GM23338 (cell line): ENCODE data around the gene WDR27. TPM values are rescaled to one million over a fixed set of nuclear protein-coding genes. Genes with fewer than 3 reads are reported as not detected.

Experiments
- ATAC-seq: fragments of 200-7000 bp; cut with Tn5 transposase; 3 replicates; pipeline ENCODE4 v1.9.1; 2020
- DNase-seq: peaks from one replicate; pipeline ENCODE4 v3.0.0-alpha.2; 2015; ENCODE audit warnings: low spot score
- H2AFZ ChIP-seq: fragments of 200-600 bp; sonication (generic); 2 replicates; pipeline ENCODE4 v1.8.0; 2016; ENCODE audit warnings: antibody characterized with exemption, mild to moderate bottlenecking, moderate library complexity
- H3F3A ChIP-seq: fragments of 200-600 bp; sonication (generic); replicated peaks from 2 replicates; pipeline ENCODE4 v1.8.0; 2017; ENCODE audit warnings: antibody characterized with exemption, mixed run types, low read depth
- H3K27ac ChIP-seq: fragments of 200-600 bp; sonication (generic); 2 replicates; pipeline ENCODE4 v1.6.1; 2016; ENCODE audit warnings: low read depth
- H3K27me3 ChIP-seq: fragments of 200-600 bp; sonication (generic); 2 replicates; pipeline ENCODE4 v1.8.0; 2016; ENCODE audit warnings: mild to moderate bottlenecking, mixed run types, moderate library complexity; ENCODE audit not compliant: insufficient read depth
- H3K36me3 ChIP-seq: fragments of 200-600 bp; sonication (generic); 2 replicates; pipeline ENCODE4 v1.8.0; 2016; ENCODE audit warnings: mild to moderate bottlenecking; ENCODE audit not compliant: insufficient read depth
- H3K4me1 ChIP-seq: fragments of 200-600 bp; sonication (generic); 2 replicates; pipeline ENCODE4 v1.8.0; 2016; ENCODE audit warnings: mild to moderate bottlenecking, moderate library complexity; ENCODE audit not compliant: insufficient read depth
- H3K4me2 ChIP-seq: fragments of 200-600 bp; sonication (generic); 2 replicates; pipeline ENCODE4 v1.7.1; 2017; ENCODE audit warnings: mixed run types
- H3K4me3 ChIP-seq: fragments of 200-600 bp; sonication (generic); 2 replicates; pipeline ENCODE4 v1.6.1; 2016; ENCODE audit warnings: mixed run types
- H3K79me2 ChIP-seq: fragments of 200-600 bp; sonication (generic); replicated peaks from 2 replicates; pipeline ENCODE4 v1.8.0; 2017; ENCODE audit warnings: mild to moderate bottlenecking; ENCODE audit not compliant: insufficient read depth
- H3K9me2 ChIP-seq: fragments of 200-600 bp; sonication (generic); 2 replicates; pipeline ENCODE4 v1.8.0; 2017; ENCODE audit not compliant: insufficient read depth
- H4K20me1 ChIP-seq: fragments of 200-600 bp; sonication (generic); replicated peaks from 2 replicates; pipeline ENCODE4 v1.8.0; 2017; ENCODE audit warnings: mild to moderate bottlenecking; ENCODE audit not compliant: insufficient read depth
- H3K27ac Mint-ChIP-seq: 2 replicates; pipeline ENCODE4 v1.8.0; 2020; ENCODE audit warnings: inconsistent platforms, mild to moderate bottlenecking, moderate library complexity, mixed read lengths
- H3K27me3 Mint-ChIP-seq: 3 replicates; pipeline ENCODE4 v1.8.0; 2022; ENCODE audit warnings: low read depth, mild to moderate bottlenecking, moderate library complexity, mixed read lengths, inconsistent platforms; ENCODE audit not compliant: insufficient read depth, poor library complexity
- H3K36me3 Mint-ChIP-seq: 3 replicates; pipeline ENCODE4 v1.8.0; 2021; ENCODE audit warnings: low read depth, mild to moderate bottlenecking, inconsistent platforms, moderate library complexity, mixed read lengths
- H3K4me1 Mint-ChIP-seq: 3 replicates; pipeline ENCODE4 v1.8.0; 2020; ENCODE audit warnings: mild to moderate bottlenecking, inconsistent platforms, mixed read lengths
- H3K4me3 Mint-ChIP-seq: 3 replicates; pipeline ENCODE4 v1.8.0; 2021; ENCODE audit warnings: moderate library complexity, mild to moderate bottlenecking, inconsistent platforms, mixed read lengths
- H3K9me3 Mint-ChIP-seq: 3 replicates; pipeline ENCODE4 v1.8.0; 2020; ENCODE audit warnings: moderate library complexity, mild to moderate bottlenecking, inconsistent platforms, mixed read lengths
- CREB1 ChIP-seq: fragments of 250-450 bp; sonication (Bioruptor Pico); IDR thresholded peaks from 2 replicates; pipeline ENCODE4 v1.5.0; 2020; ENCODE audit warnings: low read depth, mild to moderate bottlenecking, moderate library complexity
- EZH2 ChIP-seq: fragments of 200-600 bp; sonication (generic); IDR thresholded peaks from one replicate; pipeline ENCODE4 v1.8.0; 2017; ENCODE audit warnings: antibody characterized with exemption, mild to moderate bottlenecking, low read depth; ENCODE audit not compliant: unreplicated experiment
- EZH2phosphoT487 ChIP-seq: fragments of 200-600 bp; sonication (generic); IDR thresholded peaks from one replicate; pipeline ENCODE4 v1.8.1; 2018; ENCODE audit warnings: antibody characterized with exemption; ENCODE audit not compliant: unreplicated experiment
- STAT1 ChIP-seq: IDR thresholded peaks from one replicate; pipeline ENCODE4 v1.6.1; 2016; ENCODE audit warnings: antibody characterized with exemption; ENCODE audit not compliant: unreplicated experiment
- ZNF114 ChIP-seq: fragments of 250-450 bp; sonication (Bioruptor Pico); IDR thresholded peaks from 2 replicates; pipeline ENCODE4 v1.5.0; 2020; ENCODE audit warnings: mild to moderate bottlenecking, moderate library complexity
- ZNF462 ChIP-seq: fragments of 250-450 bp; sonication (Bioruptor Pico); IDR thresholded peaks from 2 replicates; pipeline ENCODE4 v1.5.0; 2020; ENCODE audit warnings: mild to moderate bottlenecking, moderate library complexity
- polyA plus RNA-seq: library from polyadenylated mRNA; unstranded; fragments of >200 nt; fragmentation: Nextera tagmentation; extraction: Ambion mirVana; gene quantifications from 2 replicates; pipeline ENCODE4 v1.2.1, GENCODE V29; 2016
- total RNA-seq: library from RNA; depleted of rRNA; stranded (reverse); fragments of >200 nt; shearing (Covaris generic); gene quantifications from 2 replicates; pipeline ENCODE4 v1.2.3, GENCODE V29; 2014
- TF ChIP-seq, protein P1 (sequence below): IDR thresholded peaks from 2 replicates; pipeline ENCODE4 v1.6.1; 2016; ENCODE audit warnings: antibody characterized with exemption
- TF ChIP-seq, protein P2 (sequence below), 2 experiments: fragments of 200-600 bp in 1 of 2; sonication (generic) in 1 of 2; conservative IDR thresholded peaks; 2 replicates each; pipeline versions ENCODE4 v1.5.1 to v1.6.1; 2016 to 2017; ENCODE audit warnings: antibody characterized with exemption in 2 of 2, low read depth in 2 of 2, mild to moderate bottlenecking in 2 of 2, moderate library complexity in 1 of 2

The WDR27 gene
- total and polyA plus RNA-seq, 2 experiments from 2014 or later: 55.3 to 80.4 TPM

- TF ChIP-seq, protein P1, sequence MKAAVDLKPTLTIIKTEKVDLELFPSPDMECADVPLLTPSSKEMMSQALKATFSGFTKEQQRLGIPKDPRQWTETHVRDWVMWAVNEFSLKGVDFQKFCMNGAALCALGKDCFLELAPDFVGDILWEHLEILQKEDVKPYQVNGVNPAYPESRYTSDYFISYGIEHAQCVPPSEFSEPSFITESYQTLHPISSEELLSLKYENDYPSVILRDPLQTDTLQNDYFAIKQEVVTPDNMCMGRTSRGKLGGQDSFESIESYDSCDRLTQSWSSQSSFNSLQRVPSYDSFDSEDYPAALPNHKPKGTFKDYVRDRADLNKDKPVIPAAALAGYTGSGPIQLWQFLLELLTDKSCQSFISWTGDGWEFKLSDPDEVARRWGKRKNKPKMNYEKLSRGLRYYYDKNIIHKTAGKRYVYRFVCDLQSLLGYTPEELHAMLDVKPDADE: no peak
- no peak for TF ChIP-seq CREB1 (CRISPR knock-in tag)
- Histone ChIP-seq H4K20me1 (peaks cover 11% of the 10 kb centered on the region), H2AFZ (no peak overlapping the region), H3K4me3 (no peak overlapping the region), H3K9me2 (no peaks in the 10 kb centered on the region), H3F3A (no peaks in the 10 kb centered on the region), H3K4me1 (peaks cover 4% of the 10 kb centered on the region; the same call in 1 of the 2 replicates), H3K4me2 (no peak overlapping the region), H3K36me3 (peaks cover 25% of the 10 kb centered on the region), H3K27ac (peak overlapping the region; percentile 19; the same call in 1 of the 2 replicates), H3K79me2 (0 out of 2 replicates have a peak, but pooled peaks cover 5% of the 10 kb centered on the region), H3K27me3 (no peaks in the 10 kb centered on the region)
- peaks cover 63% of the 10 kb centered on the region for H3K36me3 Mint-ChIP-seq
- peaks cover 10% of the 10 kb centered on the region for H3K4me1 Mint-ChIP-seq
- peak overlapping the region; percentile 89 for H3K27ac Mint-ChIP-seq
- peak; percentile 28 for DNase-seq
- peaks cover 4% of the 10 kb centered on the region for H3K27me3 Mint-ChIP-seq
- no peak overlapping the region for H3K4me3 Mint-ChIP-seq
- H3K9me3 Mint-ChIP-seq: no peaks in the 10 kb centered on the region
- peak; percentile 88 for ATAC-seq
Observed at GRCh38 chr6:169668203-169668847, 33.5 kb downstream of the WDR27 start.

- H3K27ac Mint-ChIP-seq: no peak overlapping the region
- H3K4me2 ChIP-seq: no peak overlapping the region
- ATAC-seq (no peak), DNase-seq (no peak)
- H3K36me3 Mint-ChIP-seq: peaks cover 69% of the 10 kb centered on the region
- H3K4me1 ChIP-seq: peaks cover 4% of the 10 kb centered on the region; the same call in 1 of the 2 replicates
- no peak overlapping the region for H3K4me3 ChIP-seq
- H2AFZ ChIP-seq: no peak overlapping the region
- H3K36me3 ChIP-seq: peaks cover 25% of the 10 kb centered on the region
- peaks cover 4% of the 10 kb centered on the region for H3K27me3 Mint-ChIP-seq
- H3K4me3 Mint-ChIP-seq: no peak overlapping the region
- no peaks in the 10 kb centered on the region for H3K9me2 ChIP-seq
- H3K79me2 ChIP-seq: no peaks in the 10 kb centered on the region
- H3K27me3 ChIP-seq: no peaks in the 10 kb centered on the region
- H3K27ac ChIP-seq: 0 out of 2 replicates have a peak overlapping the region, but pooled peaks have one; percentile 19
- H4K20me1 ChIP-seq: peaks cover 11% of the 10 kb centered on the region
- H3K9me3 Mint-ChIP-seq: no peaks in the 10 kb centered on the region
- peaks cover 10% of the 10 kb centered on the region for H3K4me1 Mint-ChIP-seq
- H3F3A ChIP-seq: no peaks in the 10 kb centered on the region
- TF ChIP-seq, protein P2, sequence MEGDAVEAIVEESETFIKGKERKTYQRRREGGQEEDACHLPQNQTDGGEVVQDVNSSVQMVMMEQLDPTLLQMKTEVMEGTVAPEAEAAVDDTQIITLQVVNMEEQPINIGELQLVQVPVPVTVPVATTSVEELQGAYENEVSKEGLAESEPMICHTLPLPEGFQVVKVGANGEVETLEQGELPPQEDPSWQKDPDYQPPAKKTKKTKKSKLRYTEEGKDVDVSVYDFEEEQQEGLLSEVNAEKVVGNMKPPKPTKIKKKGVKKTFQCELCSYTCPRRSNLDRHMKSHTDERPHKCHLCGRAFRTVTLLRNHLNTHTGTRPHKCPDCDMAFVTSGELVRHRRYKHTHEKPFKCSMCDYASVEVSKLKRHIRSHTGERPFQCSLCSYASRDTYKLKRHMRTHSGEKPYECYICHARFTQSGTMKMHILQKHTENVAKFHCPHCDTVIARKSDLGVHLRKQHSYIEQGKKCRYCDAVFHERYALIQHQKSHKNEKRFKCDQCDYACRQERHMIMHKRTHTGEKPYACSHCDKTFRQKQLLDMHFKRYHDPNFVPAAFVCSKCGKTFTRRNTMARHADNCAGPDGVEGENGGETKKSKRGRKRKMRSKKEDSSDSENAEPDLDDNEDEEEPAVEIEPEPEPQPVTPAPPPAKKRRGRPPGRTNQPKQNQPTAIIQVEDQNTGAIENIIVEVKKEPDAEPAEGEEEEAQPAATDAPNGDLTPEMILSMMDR (conservative IDR thresholded peaks at IDR 0.05; ENCODE audit: low read depth in 2 of 2): no peak
- TF ChIP-seq STAT1: no peak
- TF ChIP-seq EZH2: no peak
- TF ChIP-seq ZNF114 (CRISPR knock-in tag): no peak
- no peak for TF ChIP-seq ZNF462 (CRISPR knock-in tag)
- TF ChIP-seq EZH2phosphoT487: no peak
- TF ChIP-seq, protein P1: no peak
Observed at GRCh38 chr6:169667716-169668115, 34.1 kb downstream of the WDR27 start.
